Frontal cortex (tissue), 4 donors: ENCODE data around the gene ENO1. TPM values are rescaled to one million over a fixed set of nuclear protein-coding genes. Genes with fewer than 3 reads are reported as not detected.
"Not testable (repeated sequence)": the region's sequence is repeated elsewhere in the genome, so short reads cannot be mapped to it uniquely, and the experiment has no call there.

Experiments
- DNase-seq, 2 donors: peaks; one replicate each; pipeline ENCODE4 v3.0.0; 2012; ENCODE audit warnings: low spot score in 2 of 2
- FAIRE-seq: peaks from 2 replicates; lab custom pipeline; 2012; peaks lifted over from hg19 to GRCh38; lab: Jason Lieb, UNC
- total RNA-seq: library from RNA; depleted of rRNA; stranded (reverse); fragments of >200 nt; gene quantifications from one replicate; pipeline ENCODE4 v1.2.3, GENCODE V29; 2014
- donor health status: control.
- donor health status: control.
- donor health status: control.

ENO1 gene
- total RNA-seq = 261 TPM

GRCh38 chr1:8878448-8878697 lies at the start of gene ENO1:
TSS of gene ENO1 (minus strand) at chr1:8878686. CDS start at chr1:8874908, 3,778 bp downstream.
- no peak for FAIRE-seq
- no peak for DNase-seq

GRCh38 chr1:8926707-8927694 lies 48.5 kb upstream of the ENO1 start:
- FAIRE-seq (no peak), DNase-seq (no peak)

- DNase-seq (no peak), FAIRE-seq (no peak)
These were observed 47.5 kb upstream of the ENO1 start for GRCh38 chr1:8925960-8926359.

GRCh38 chr1:8925406-8925805 lies 46.9 kb upstream of the ENO1 start:
- DNase-seq (no peak), FAIRE-seq (no peak)

GRCh38 chr1:8922962-8923361 lies 44.5 kb upstream of the ENO1 start:
- FAIRE-seq = no peak
- no peak for DNase-seq

- FAIRE-seq, DNase-seq: not testable (repeated sequence)
These were observed 39.0 kb upstream of the ENO1 start for GRCh38 chr1:8917536-8917935.

- DNase-seq (no peak), FAIRE-seq (no peak)
These were observed 37.0 kb upstream of the ENO1 start for GRCh38 chr1:8915446-8915845.

GRCh38 chr1:8914466-8914865 lies 36.0 kb upstream of the ENO1 start:
- FAIRE-seq (no peak), DNase-seq (no peak)

- DNase-seq (no peak), FAIRE-seq (no peak)
These were observed 35.0 kb upstream of the ENO1 start for GRCh38 chr1:8913457-8913856.

GRCh38 chr1:8911416-8912309 lies 33.2 kb upstream of the ENO1 start:
- DNase-seq (no peak), FAIRE-seq (no peak)

- FAIRE-seq (no peak), DNase-seq (no peak)
These were observed 32.4 kb upstream of the ENO1 start for GRCh38 chr1:8910914-8911313.

- DNase-seq (no peak), FAIRE-seq (no peak)
These were observed 31.8 kb upstream of the ENO1 start for GRCh38 chr1:8910331-8910730.

GRCh38 chr1:8908388-8909151 lies 30.1 kb upstream of the ENO1 start:
- no peak for FAIRE-seq
- no peak for DNase-seq

GRCh38 chr1:8905582-8906191 lies 27.2 kb upstream of the ENO1 start:
- no peak for DNase-seq
- FAIRE-seq = no peak

GRCh38 chr1:8903908-8904650 lies 25.6 kb upstream of the ENO1 start:
- FAIRE-seq (no peak), DNase-seq (no peak)

- no peak for FAIRE-seq
- no peak for DNase-seq
These were observed 24.9 kb upstream of the ENO1 start for GRCh38 chr1:8903410-8903809.

GRCh38 chr1:8902765-8903164 lies 24.3 kb upstream of the ENO1 start:
- FAIRE-seq (no peak), DNase-seq (no peak)

- DNase-seq, FAIRE-seq: not testable (repeated sequence)
These were observed 22.2 kb upstream of the ENO1 start for GRCh38 chr1:8900684-8901083.

- no peak for DNase-seq
- no peak for FAIRE-seq
These were observed 20.6 kb upstream of the ENO1 start for GRCh38 chr1:8899046-8899445.
